Ovary (tissue), 9 donors: Measurements from ENCODE around the gene BCAS4. TPM values are rescaled to one million over a fixed set of nuclear protein-coding genes. Genes with fewer than 3 reads are reported as not detected.
"Not testable (repeated sequence)": the region's sequence is repeated elsewhere in the genome, so short reads cannot be mapped to it uniquely, and the experiment has no call there.

Source experiments
- DNase-seq, 5 donors: peaks; one replicate each; pipeline ENCODE4 v3.0.0-alpha.2; 2019 to 2020
- H3K27ac ChIP-seq, 2 donors: fragments of 200-600 bp; one replicate each; pipeline versions ENCODE4 v1.5.1 to v1.8.0; 2019 to 2022
- H3K27me3 ChIP-seq: fragments of 200-600 bp; one replicate; pipeline ENCODE4 v1.8.0; 2022
- H3K36me3 ChIP-seq: fragments of 200-600 bp; sonication (generic); one replicate; pipeline ENCODE4 v1.5.1; 2019
- H3K4me1 ChIP-seq: one replicate; pipeline ENCODE4 v1.8.1; 2013; ENCODE audit warnings: mild to moderate bottlenecking, moderate library complexity; ENCODE audit not compliant: insufficient read depth
- H3K4me3 ChIP-seq: fragments of 200-600 bp; sonication (generic); one replicate; pipeline ENCODE4 v1.5.1; 2017
- H3K9me3 ChIP-seq, 2 donors: fragments of 200-600 bp in 1 of 2; sonication (generic) in 1 of 2; one replicate each; pipeline versions ENCODE4 v1.5.1 to v1.8.1; 2013 to 2019; ENCODE audit warnings: mild to moderate bottlenecking in 1 of 2, moderate library complexity in 1 of 2
- EP300 ChIP-seq: sonication (generic); formaldehyde crosslinking; IDR thresholded peaks from one replicate; pipeline ENCODE4 v1.6.1; 2017; ENCODE audit warnings: antibody characterized with exemption
- POLR2A ChIP-seq: fragments of 450-650 bp; IDR thresholded peaks from one replicate; pipeline ENCODE4 v1.6.1; 2017; ENCODE audit warnings: antibody characterized with exemption, mild to moderate bottlenecking, moderate library complexity
- WGBS, 3 donors: extraction: QIAGEN DNeasy Blood & Tissue Kit in 1 of 3; methylation state at CpG; one replicate each; pipeline versions ENCODE4 v1.1.5 to v1.1.7; 2013 to 2017; 5-methylcytosine and 5-hydroxymethylcytosine counted together
- intact Hi-C, 4 donors: fragments of 100-400 bp; cut with DNase I; formaldehyde crosslinking; loops; one replicate each; pipeline versions ENCODE4 v1.11.0 to v1.15.1; 2022 to 2023
- polyA plus RNA-seq, 2 donors: library from polyadenylated mRNA; stranded (reverse); fragments of 200-250 nt in 1 of 2; fragments of 350-450 nt in 1 of 2; fragmentation: Illumina TruSeq in 1 of 2; extraction: RNeasy Lipid Tissue Mini Kit (QIAGEN cat#74804) in 1 of 2; gene quantifications; one replicate each; pipeline ENCODE4 v1.2.3, GENCODE V29; 2013 to 2014
- total RNA-seq, 7 donors: library from RNA; depleted of rRNA in 2 of 7; stranded (reverse); fragments of >200 nt in 2 of 7; fragmentation: NEBNext Ultra II Directional in 3 of 7; extraction: Animal tissue kit (Norgen Biotek cat#: 25700) in 3 of 7; gene quantifications; one replicate each; pipeline versions ENCODE4 v1.1.0 to v1.2.4, GENCODE V29; 2016 to 2023
- TF ChIP-seq, protein P1 (sequence below), 3 donors: fragments of 450-650 bp in 2 of 3; fragments of 200-600 bp in 1 of 3; IDR thresholded peaks; one replicate each; pipeline versions ENCODE4 v1.5.1 to v1.8.0; 2016 to 2022; ENCODE audit warnings: antibody characterized with exemption in 3 of 3, mild to moderate bottlenecking in 1 of 3
- donor health status: DM: no; HTN: no; CAD: no; lungs with moderate emphysema.
- donor health status: DM: no; HTN: no; CAD: no.
- donor health status: Bipolar disorder and iron deficiency.
- donor health status: DM: yes; HTN: yes; CAD: no.
- donor health status: DM: no; HTN: no; CAD: no.
- donor health status: DM: yes; HTN: yes; CAD: no.

BCAS4 gene
- total and polyA plus RNA-seq, 9 donors = 2.0 to 9.1 (median 3.1) TPM

DNA sequence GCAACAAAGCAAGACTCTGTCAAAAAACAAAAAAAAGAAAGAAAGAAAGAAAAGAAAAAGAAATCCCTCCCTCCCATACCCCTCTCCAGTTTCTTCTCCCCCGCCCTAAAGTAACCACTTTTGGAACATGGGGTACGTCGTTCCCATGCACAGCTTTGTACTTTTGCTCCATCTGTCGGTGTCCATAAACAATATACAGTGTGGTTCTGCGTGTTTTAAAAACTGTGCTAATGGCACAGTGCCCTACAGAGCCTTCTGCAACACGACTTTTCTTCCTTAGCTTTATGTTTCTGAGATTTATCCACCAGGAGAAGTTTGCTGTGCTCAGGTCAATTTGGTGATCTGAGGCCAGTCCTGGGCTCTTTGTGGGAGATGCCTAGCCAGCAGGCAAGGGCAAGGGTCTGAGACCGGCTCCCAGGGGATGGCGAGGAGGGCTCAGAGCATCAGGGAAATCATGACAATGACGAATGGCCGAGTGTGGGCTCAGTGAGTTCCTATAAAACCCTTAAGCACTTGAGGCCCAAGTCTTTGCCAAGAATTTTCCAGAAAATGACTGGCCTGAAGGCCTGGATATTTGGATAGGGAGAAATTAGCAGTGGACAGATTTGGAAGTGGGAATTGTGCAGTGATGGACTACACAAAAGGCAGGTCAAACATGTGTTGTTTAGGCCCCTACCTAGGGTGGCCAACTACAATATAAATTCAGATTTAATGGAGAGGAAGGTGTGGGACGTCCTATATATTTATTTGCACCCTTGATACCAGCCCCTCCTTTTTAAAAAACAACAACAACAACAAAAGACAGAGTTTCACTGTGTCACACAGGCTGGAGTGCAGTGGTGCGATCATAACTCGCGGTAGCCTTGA is 1.9 kb upstream of the BCAS4 start:
- TF ChIP-seq, protein P1, sequence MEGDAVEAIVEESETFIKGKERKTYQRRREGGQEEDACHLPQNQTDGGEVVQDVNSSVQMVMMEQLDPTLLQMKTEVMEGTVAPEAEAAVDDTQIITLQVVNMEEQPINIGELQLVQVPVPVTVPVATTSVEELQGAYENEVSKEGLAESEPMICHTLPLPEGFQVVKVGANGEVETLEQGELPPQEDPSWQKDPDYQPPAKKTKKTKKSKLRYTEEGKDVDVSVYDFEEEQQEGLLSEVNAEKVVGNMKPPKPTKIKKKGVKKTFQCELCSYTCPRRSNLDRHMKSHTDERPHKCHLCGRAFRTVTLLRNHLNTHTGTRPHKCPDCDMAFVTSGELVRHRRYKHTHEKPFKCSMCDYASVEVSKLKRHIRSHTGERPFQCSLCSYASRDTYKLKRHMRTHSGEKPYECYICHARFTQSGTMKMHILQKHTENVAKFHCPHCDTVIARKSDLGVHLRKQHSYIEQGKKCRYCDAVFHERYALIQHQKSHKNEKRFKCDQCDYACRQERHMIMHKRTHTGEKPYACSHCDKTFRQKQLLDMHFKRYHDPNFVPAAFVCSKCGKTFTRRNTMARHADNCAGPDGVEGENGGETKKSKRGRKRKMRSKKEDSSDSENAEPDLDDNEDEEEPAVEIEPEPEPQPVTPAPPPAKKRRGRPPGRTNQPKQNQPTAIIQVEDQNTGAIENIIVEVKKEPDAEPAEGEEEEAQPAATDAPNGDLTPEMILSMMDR (IDR thresholded peaks at IDR 0.05) = no peak
- TF ChIP-seq EP300 (no peak), POLR2A (no peak)
- Histone ChIP-seq H3K9me3 (no peaks in the 10 kb centered on the region), H3K4me1 (peaks cover 4% of the 10 kb centered on the region), H3K36me3 (no peaks in the 10 kb centered on the region), H3K27me3 (no peaks in the 10 kb centered on the region), H3K4me3 (no peak overlapping the region), H3K27ac (no peak overlapping the region)
- peak in 1 of 5 donors; percentile 41 for DNase-seq
- intact Hi-C loops = loop anchor here in 2 of 4 donors (2.0 to 10.0 kb wide), 2 partner anchors 132 to 138 kb away; partner anchors contain the start of gene ADNP (in 1 of the 2)
- WGBS, 3 donors = 70 to 71% (median 71%) methylated on average over 14 of the region's 14 CpGs

DNA sequence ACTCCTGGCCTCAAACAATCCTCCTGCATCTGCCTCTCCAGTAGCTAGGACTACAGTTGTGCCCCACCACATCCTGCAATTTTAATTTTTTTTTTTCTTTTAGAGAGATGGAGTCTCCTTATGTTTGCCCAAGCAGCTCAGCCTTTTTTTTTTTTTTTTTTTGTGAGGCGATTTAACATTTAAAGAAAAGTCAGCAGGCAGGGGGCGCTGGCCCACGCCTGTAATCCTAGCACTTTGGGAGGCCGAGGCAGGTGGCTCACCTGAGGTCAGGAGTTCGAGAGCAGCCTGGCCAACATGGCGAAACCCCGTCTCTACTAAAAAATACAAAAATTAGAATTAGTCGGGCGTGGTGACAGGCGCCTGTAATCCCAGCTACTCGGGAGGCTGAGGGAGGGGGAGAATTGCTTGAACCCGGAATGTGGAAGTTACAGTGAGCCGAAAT is 1.3 kb upstream of the BCAS4 start:
- H3K36me3 ChIP-seq, H3K4me3 ChIP-seq, H3K27me3 ChIP-seq, H3K4me1 ChIP-seq, H3K9me3 ChIP-seq, H3K27ac ChIP-seq: not testable (repeated sequence)
- peak in 3 of 5 donors; percentile 30 to 49 (median 32) for DNase-seq
- intact Hi-C loops = loop anchor here (2.0 to 10.0 kb wide), 2 partner anchors 131 to 137 kb away; partner anchors contain the start of gene ADNP (in 3 of the 4)
- 66 to 77% (median 67%) methylated on average over 13 of the region's 13 CpGs for WGBS, 3 donors

DNA sequence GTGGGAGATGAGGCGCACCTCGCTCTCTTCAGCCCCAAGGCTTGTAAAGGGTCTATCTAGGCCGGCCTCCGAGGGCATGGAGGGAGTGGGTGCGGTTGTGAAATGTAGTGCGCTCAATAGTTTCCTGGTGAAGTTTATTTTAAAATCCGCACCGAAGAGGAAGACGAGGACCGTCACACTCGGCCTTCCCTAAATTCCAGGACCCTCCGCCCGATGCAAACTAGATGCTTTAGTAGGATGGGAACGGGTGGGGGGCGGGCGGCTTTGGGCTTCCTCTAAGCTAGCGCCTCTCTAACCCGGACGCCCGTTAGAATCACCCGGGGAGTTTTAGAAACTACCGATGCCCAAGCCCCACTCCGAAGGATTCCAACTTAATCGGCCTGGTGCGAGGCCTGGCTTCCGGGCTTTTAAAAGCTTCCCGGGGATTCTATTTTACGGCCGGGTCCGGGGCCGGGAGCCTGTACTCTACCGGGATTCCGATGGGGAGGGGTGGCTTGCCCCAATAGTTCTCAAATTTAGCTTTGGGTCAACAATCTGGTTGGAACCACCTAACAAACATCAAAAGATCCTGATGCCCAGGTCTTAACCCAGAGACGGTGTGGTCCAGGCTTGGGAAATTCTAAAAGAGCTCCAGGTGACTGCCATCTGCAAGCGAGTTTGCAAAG is 548 bp upstream of the BCAS4 start:
- Histone ChIP-seq H3K9me3 (no peaks in the 10 kb centered on the region), H3K4me3 (peak overlapping the region; percentile 76), H3K36me3 (no peaks in the 10 kb centered on the region), H3K27ac (peak overlapping the region; percentile 10 to 42), H3K27me3 (no peaks in the 10 kb centered on the region), H3K4me1 (peaks cover 3% of the 10 kb centered on the region)
- DNase-seq = peak in 2 of 5 donors; percentile 43 to 45
- TF ChIP-seq, protein P1 (IDR thresholded peaks at IDR 0.05) = no peak
- TF ChIP-seq EP300 = no peak
- no peak for TF ChIP-seq POLR2A
- WGBS, 3 donors = 11 to 17% (median 12%) methylated on average over 35 of the region's 35 CpGs
- intact Hi-C loops = loop anchor here in 3 of 4 donors (2.0 to 10.0 kb wide), 2 partner anchors 130 to 136 kb away; partner anchors contain the start of gene ADNP (in 2 of the 3)

DNA sequence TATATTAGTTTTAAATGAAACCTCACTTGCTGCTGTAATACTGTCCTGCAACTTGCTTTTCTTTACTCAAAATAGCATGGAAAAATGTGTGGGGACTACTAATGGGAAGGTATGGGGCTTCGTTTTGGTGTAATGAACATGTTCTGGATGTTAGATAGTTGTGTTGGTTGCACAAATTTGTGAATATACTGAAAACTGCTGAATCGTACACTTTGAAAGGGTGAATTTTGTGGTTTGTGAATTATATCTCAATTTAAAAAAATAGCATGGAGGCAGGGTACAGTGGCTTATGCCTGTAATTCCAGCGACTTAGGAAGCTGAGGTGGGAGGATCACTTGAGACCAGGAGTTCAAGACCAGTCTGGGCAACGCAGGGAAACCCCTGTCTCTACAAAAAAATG is 2.3 kb downstream of the BCAS4 start:
- intact Hi-C loops = loop anchor here in 1 of 4 donors (10.0 kb wide), 1 partner anchor 128 kb away; no protein-coding TSS in a partner anchor
- Histone ChIP-seq H3K27me3 (no peaks in the 10 kb centered on the region), H3K4me1 (no peaks in the 10 kb centered on the region), H3K36me3 (no peaks in the 10 kb centered on the region), H3K4me3 (no peak overlapping the region), H3K9me3 (no peaks in the 10 kb centered on the region), H3K27ac (no peak overlapping the region)
- no peak for DNase-seq
- WGBS, 3 donors = 86 to 89% (median 87%) methylated on average over 4 of the region's 4 CpGs
- TF ChIP-seq POLR2A (no peak), EP300 (no peak)
- TF ChIP-seq, protein P1 (IDR thresholded peaks at IDR 0.05) = no peak
